ENCODE data around the gene CLN5. TPM values are rescaled to one million over a fixed set of nuclear protein-coding genes. Genes with fewer than 3 reads are reported as not detected.

The CLN5 gene
- total RNA-seq, 1 experiment from 2014 or later: 21.4 TPM

DNA sequence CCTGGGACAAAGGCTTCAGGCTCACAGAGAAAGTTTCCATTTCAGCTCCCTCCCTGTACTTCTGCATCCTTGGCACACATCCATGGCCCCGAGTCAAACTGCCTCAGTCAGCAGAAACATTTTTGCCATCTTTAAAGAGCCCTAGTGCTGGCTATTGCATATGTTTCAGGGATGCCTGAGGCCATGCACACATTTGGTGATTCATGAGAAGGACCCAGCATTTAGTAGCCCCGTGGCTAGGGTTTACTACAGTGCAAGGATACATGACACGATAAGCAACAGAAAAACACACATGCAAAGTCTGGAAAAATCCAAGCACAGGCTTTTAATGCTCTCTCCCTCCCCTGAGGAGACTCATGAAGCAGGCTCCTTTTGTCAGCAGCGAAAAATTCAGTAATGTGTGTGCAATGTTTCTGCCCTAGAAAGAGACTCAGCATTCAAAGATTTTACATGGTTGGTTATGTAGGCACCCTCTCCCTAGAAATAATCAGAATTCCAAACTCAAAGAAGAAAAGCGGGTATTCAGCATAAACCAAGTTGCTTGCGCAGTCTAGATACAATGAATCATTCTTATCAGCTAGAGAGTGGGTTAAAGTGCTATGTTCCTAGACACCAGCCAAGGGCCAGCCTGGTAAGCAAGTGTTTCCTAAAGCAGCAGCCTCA lies 26.0 kb upstream of the CLN5 start:
- CTCF ChIA-PET: no interaction called here

DNA sequence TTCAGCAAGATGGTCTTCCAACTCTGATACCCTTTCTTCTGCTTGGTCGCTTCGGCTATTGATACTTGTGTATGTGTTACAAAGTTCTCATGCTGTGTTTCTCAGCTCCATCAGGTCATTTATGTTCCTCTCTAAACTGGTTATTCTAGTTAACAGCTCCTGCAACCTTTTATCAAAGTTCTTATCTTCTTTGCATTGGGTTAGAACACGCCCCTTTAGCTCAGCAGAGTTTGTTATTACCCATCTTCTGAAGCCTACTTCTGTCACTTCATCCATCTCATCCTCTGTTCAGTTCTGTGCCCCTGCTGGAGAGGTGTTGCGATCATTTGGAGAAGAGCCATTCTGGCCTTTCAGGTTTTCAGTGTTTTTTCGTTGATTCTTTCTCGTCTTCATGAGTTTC lies 24.9 kb upstream of the CLN5 start:
- Histone ChIP-seq H3K27me3 (ENCODE audit: control insufficient read depth, insufficient read depth, low read length) (no peaks in the 10 kb centered on the region), H3K27ac (ENCODE audit: low read length) (no peak overlapping the region), H3K4me3 (ENCODE audit: low read depth in 2 of 2, low read length in 2 of 2) (no peak overlapping the region), H3K4me1 (ENCODE audit: control insufficient read depth, insufficient read depth, low read length) (no peaks in the 10 kb centered on the region), H3K36me3 (ENCODE audit: control insufficient read depth, insufficient read depth, low read length) (no peaks in the 10 kb centered on the region), H3K9me3 (ENCODE audit: control insufficient read depth, insufficient read depth, low read depth, low read length) (no peaks in the 10 kb centered on the region)
- DNase-seq (ENCODE audit: low read depth, low spot score) (no peak), ATAC-seq (no peak)
- BruUV-seq (replicated peaks): no TSS peak
- in situ Hi-C loops (cut with HindIII; ENCODE audit: low pct_unique_long_range_greater_than_20kb, low sequenced_read_pairs): no loop called here
- CTCF ChIA-PET: no interaction called here
- POLR2A ChIA-PET: no interaction called here
- intact Hi-C loops (cut with micrococcal nuclease; ENCODE audit: unreplicated experiment): no loop called here
- TF ChIP-seq POLR2AphosphoS5 (IDR thresholded peaks at IDR 0.05; ENCODE audit: low read depth, low read length) (no peak), TCF7L2 (IDR thresholded peaks at IDR 0.05; ENCODE audit: low read depth, low read length) (no peak), SIN3A (IDR thresholded peaks at IDR 0.05; ENCODE audit: borderline replicate concordance, insufficient read depth, low read depth, low read length) (no peak), REST (IDR thresholded peaks at IDR 0.05; ENCODE audit: insufficient read depth in 1 of 2, low read depth in 2 of 2, low read length in 1 of 2) (no peak), CTCF (IDR thresholded peaks at IDR 0.05) (no peak)

More for the DNA sequence above, 26.0 kb upstream of the CLN5 start:
- Histone ChIP-seq H3K9me3 (ENCODE audit: control insufficient read depth, insufficient read depth, low read depth, low read length) (no peaks in the 10 kb centered on the region), H3K27me3 (ENCODE audit: control insufficient read depth, insufficient read depth, low read length) (no peaks in the 10 kb centered on the region), H3K27ac (ENCODE audit: low read length) (no peak overlapping the region), H3K4me3 (ENCODE audit: low read depth in 2 of 2, low read length in 2 of 2) (no peak overlapping the region), H3K36me3 (ENCODE audit: control insufficient read depth, insufficient read depth, low read length) (no peaks in the 10 kb centered on the region), H3K4me1 (ENCODE audit: control insufficient read depth, insufficient read depth, low read length) (no peaks in the 10 kb centered on the region)
- BruUV-seq (replicated peaks): no TSS peak
- intact Hi-C loops (cut with micrococcal nuclease; ENCODE audit: unreplicated experiment) (no loop called here), in situ Hi-C loops (cut with HindIII; ENCODE audit: low pct_unique_long_range_greater_than_20kb, low sequenced_read_pairs) (no loop called here)
- POLR2A ChIA-PET: no interaction called here
- TF ChIP-seq SIN3A (IDR thresholded peaks at IDR 0.05; ENCODE audit: borderline replicate concordance, insufficient read depth, low read depth, low read length): no peak
- TF ChIP-seq POLR2AphosphoS5 (IDR thresholded peaks at IDR 0.05; ENCODE audit: low read depth, low read length): no peak
- no peak for TF ChIP-seq CTCF (IDR thresholded peaks at IDR 0.05)
- TF ChIP-seq REST (IDR thresholded peaks at IDR 0.05; ENCODE audit: insufficient read depth in 1 of 2, low read depth in 2 of 2, low read length in 1 of 2): no peak
- no peak for TF ChIP-seq TCF7L2 (IDR thresholded peaks at IDR 0.05; ENCODE audit: low read depth, low read length)
- DNase-seq (ENCODE audit: low read depth, low spot score) (no peak), ATAC-seq (no peak)
